Large intestine (tissue), 3 donors: Measurements from ENCODE around the gene TXNL4A. TPM values are rescaled to one million over a fixed set of nuclear protein-coding genes. Genes with fewer than 3 reads are reported as not detected.
"Not testable (repeated sequence)": the region's sequence is repeated elsewhere in the genome, so short reads cannot be mapped to it uniquely, and the experiment has no call there.

Experiments
- DNase-seq, 2 donors: peaks; one replicate each; pipeline versions ENCODE4 v3.0.0 to v3.0.0-alpha.2; 2013
- H3K27ac ChIP-seq: one replicate; pipeline ENCODE4 v1.5.1; 2013; ENCODE audit warnings: low read length
- H3K27me3 ChIP-seq: 2 replicates; pipeline ENCODE4 v1.6.1; 2013; ENCODE audit warnings: low read length; ENCODE audit not compliant: control insufficient read depth, insufficient read depth
- H3K36me3 ChIP-seq: 2 replicates; pipeline ENCODE4 v1.6.1; 2013; ENCODE audit warnings: low read length; ENCODE audit not compliant: control insufficient read depth, insufficient read depth
- H3K4me1 ChIP-seq: one replicate; pipeline ENCODE4 v1.6.1; 2013; ENCODE audit warnings: low read length; ENCODE audit not compliant: control insufficient read depth, insufficient read depth
- H3K4me3 ChIP-seq: one replicate; pipeline ENCODE4 v1.5.1; 2013; ENCODE audit warnings: low read length
- H3K9me3 ChIP-seq: one replicate; pipeline ENCODE4 v1.6.1; 2013; ENCODE audit warnings: mild to moderate bottlenecking, low read depth, low read length, moderate library complexity; ENCODE audit not compliant: control insufficient read depth
- WGBS: methylation state at CpG from one replicate; pipeline ENCODE4 v1.1.5; 2013; ENCODE audit warnings: low lambda C conversion rate; ENCODE audit not compliant: insufficient coverage; 5-methylcytosine and 5-hydroxymethylcytosine counted together
- polyA plus RNA-seq: library from polyadenylated mRNA; unstranded; fragments of 120-200 nt; gene quantifications from one replicate; pipeline ENCODE4 v1.2.1, GENCODE V29; 2013

Gene TXNL4A
- polyA plus RNA-seq, 1 donor: 74.9 TPM

- no peak for DNase-seq
- Histone ChIP-seq H3K36me3 (no peaks in the 10 kb centered on the region), H3K27ac (no peak overlapping the region), H3K27me3 (no peaks in the 10 kb centered on the region), H3K4me1 (no peaks in the 10 kb centered on the region), H3K4me3 (no peak overlapping the region), H3K9me3 (peaks cover 5% of the 10 kb centered on the region)
- WGBS: no CpG with 5 or more reads among the region's 3 CpGs
Measured at GRCh38 chr18:80000877-80001276, 12.5 kb upstream of the TXNL4A start.

- H3K27me3 ChIP-seq, H3K9me3 ChIP-seq, H3K36me3 ChIP-seq, H3K4me1 ChIP-seq, H3K4me3 ChIP-seq, DNase-seq, H3K27ac ChIP-seq: not testable (repeated sequence)
- WGBS: no CpG with 5 or more reads among the region's 2 CpGs
Measured at GRCh38 chr18:79999701-80000100, 11.3 kb upstream of the TXNL4A start.

GRCh38 chr18:79991494-79991893 lies 3.1 kb upstream of the TXNL4A start:
- Histone ChIP-seq H3K4me1 (peaks cover 9% of the 10 kb centered on the region), H3K9me3 (no peaks in the 10 kb centered on the region), H3K4me3 (no peak overlapping the region), H3K36me3 (peaks cover 1% of the 10 kb centered on the region), H3K27ac (no peak overlapping the region), H3K27me3 (no peaks in the 10 kb centered on the region)
- no CpG with 5 or more reads among the region's 2 CpGs for WGBS
- DNase-seq: no peak

GRCh38 chr18:79989195-79989497 lies 783 bp upstream of the TXNL4A start:
- Histone ChIP-seq H3K27me3 (no peaks in the 10 kb centered on the region), H3K27ac (peak overlapping the region; percentile 70), H3K4me3 (peak overlapping the region; percentile 82), H3K9me3 (no peaks in the 10 kb centered on the region), H3K36me3 (peaks cover 15% of the 10 kb centered on the region), H3K4me1 (peaks cover 11% of the 10 kb centered on the region)
- DNase-seq: peak in 1 of 2 donors; percentile 6
- whole genome bisulfite sequencing: no CpG with 5 or more reads among the region's 14 CpGs

- WGBS: no CpG with 5 or more reads among the region's 48 CpGs
- peak overlapping the region; percentile 70 for H3K27ac ChIP-seq
- H3K4me3 ChIP-seq: peak overlapping the region; percentile 82
- peak; percentile 46 to 80 for DNase-seq
- H3K4me1 ChIP-seq: peaks cover 11% of the 10 kb centered on the region
- H3K36me3 ChIP-seq: peaks cover 15% of the 10 kb centered on the region
- H3K27me3 ChIP-seq: no peaks in the 10 kb centered on the region
- no peaks in the 10 kb centered on the region for H3K9me3 ChIP-seq
Measured at GRCh38 chr18:79988071-79988450, 302 bp downstream of the TXNL4A start.

- no peaks in the 10 kb centered on the region for H3K27me3 ChIP-seq
- no peaks in the 10 kb centered on the region for H3K9me3 ChIP-seq
- peak overlapping the region; percentile 82 for H3K4me3 ChIP-seq
- H3K27ac ChIP-seq: peak overlapping the region; percentile 70
- 0% methylated on average over 2 of the region's 6 CpGs for WGBS
- peaks cover 11% of the 10 kb centered on the region for H3K4me1 ChIP-seq
- no peak for DNase-seq
- peaks cover 15% of the 10 kb centered on the region for H3K36me3 ChIP-seq
Measured at GRCh38 chr18:79987566-79987965, 797 bp downstream of the TXNL4A start.

- H3K36me3 ChIP-seq: peaks cover 23% of the 10 kb centered on the region
- no peaks in the 10 kb centered on the region for H3K27me3 ChIP-seq
- H3K9me3 ChIP-seq: no peaks in the 10 kb centered on the region
- WGBS: no CpG with 5 or more reads among the region's 7 CpGs
- no peak for DNase-seq
- H3K4me1 ChIP-seq: peaks cover 11% of the 10 kb centered on the region
- H3K4me3 ChIP-seq: peak overlapping the region; percentile 24
- H3K27ac ChIP-seq: no peak overlapping the region
Measured at GRCh38 chr18:79986726-79987125, 1.6 kb downstream of the TXNL4A start.

GRCh38 chr18:79985172-79985571 lies 3.2 kb downstream of the TXNL4A start:
- Histone ChIP-seq H3K27me3 (no peaks in the 10 kb centered on the region), H3K4me1 (peaks cover 11% of the 10 kb centered on the region), H3K4me3 (no peak overlapping the region), H3K9me3 (no peaks in the 10 kb centered on the region), H3K27ac (no peak overlapping the region), H3K36me3 (peaks cover 23% of the 10 kb centered on the region)
- no peak for DNase-seq
- WGBS: no CpG with 5 or more reads among the region's 12 CpGs

- no peak for DNase-seq
- Histone ChIP-seq H3K27ac (no peak overlapping the region), H3K36me3 (peaks cover 26% of the 10 kb centered on the region), H3K27me3 (no peaks in the 10 kb centered on the region), H3K4me3 (no peak overlapping the region), H3K9me3 (no peaks in the 10 kb centered on the region), H3K4me1 (peaks cover 7% of the 10 kb centered on the region)
- WGBS: no CpG with 5 or more reads among the region's 7 CpGs
Measured at GRCh38 chr18:79983793-79984192, 4.6 kb downstream of the TXNL4A start.

- Histone ChIP-seq H3K4me3 (no peak overlapping the region), H3K9me3 (no peaks in the 10 kb centered on the region), H3K27me3 (no peaks in the 10 kb centered on the region), H3K27ac (no peak overlapping the region), H3K4me1 (peaks cover 7% of the 10 kb centered on the region), H3K36me3 (peaks cover 26% of the 10 kb centered on the region)
- WGBS: no CpG with 5 or more reads among the region's 4 CpGs
- DNase-seq: no peak
Measured at GRCh38 chr18:79983253-79983652, 5.1 kb downstream of the TXNL4A start.

GRCh38 chr18:79982736-79983135 lies 5.6 kb downstream of the TXNL4A start:
- H3K4me1 ChIP-seq: peaks cover 7% of the 10 kb centered on the region
- H3K4me3 ChIP-seq: no peak overlapping the region
- no peak overlapping the region for H3K27ac ChIP-seq
- no peaks in the 10 kb centered on the region for H3K27me3 ChIP-seq
- peaks cover 26% of the 10 kb centered on the region for H3K36me3 ChIP-seq
- WGBS: no CpG with 5 or more reads among the region's 6 CpGs
- H3K9me3 ChIP-seq: no peaks in the 10 kb centered on the region
- DNase-seq: no peak
